Measurements from ENCODE around the gene ETF1. TPM values are rescaled to one million over a fixed set of nuclear protein-coding genes. Genes with fewer than 3 reads are reported as not detected.

The ETF1 gene
- total RNA-seq, 4 donors from 2014 or later, result 71.2 to 99.9 (median 87.7) TPM

- Histone ChIP-seq H3K27ac (peak overlapping the region; percentile 32), H3K4me1 (peaks cover 63% of the 10 kb centered on the region), H3K4me3 (no peak overlapping the region), H3K9me3 (no peaks in the 10 kb centered on the region), H3K27me3 (no peaks in the 10 kb centered on the region), H3K36me3 (peaks cover 8% of the 10 kb centered on the region)
- TF ChIP-seq POLR2A (IDR thresholded peaks at IDR 0.05) (no peak), POLR2AphosphoS5 (IDR thresholded peaks at IDR 0.05) (no peak), EP300 (IDR thresholded peaks at IDR 0.05) (no peak)
- TF ChIP-seq, protein P1, sequence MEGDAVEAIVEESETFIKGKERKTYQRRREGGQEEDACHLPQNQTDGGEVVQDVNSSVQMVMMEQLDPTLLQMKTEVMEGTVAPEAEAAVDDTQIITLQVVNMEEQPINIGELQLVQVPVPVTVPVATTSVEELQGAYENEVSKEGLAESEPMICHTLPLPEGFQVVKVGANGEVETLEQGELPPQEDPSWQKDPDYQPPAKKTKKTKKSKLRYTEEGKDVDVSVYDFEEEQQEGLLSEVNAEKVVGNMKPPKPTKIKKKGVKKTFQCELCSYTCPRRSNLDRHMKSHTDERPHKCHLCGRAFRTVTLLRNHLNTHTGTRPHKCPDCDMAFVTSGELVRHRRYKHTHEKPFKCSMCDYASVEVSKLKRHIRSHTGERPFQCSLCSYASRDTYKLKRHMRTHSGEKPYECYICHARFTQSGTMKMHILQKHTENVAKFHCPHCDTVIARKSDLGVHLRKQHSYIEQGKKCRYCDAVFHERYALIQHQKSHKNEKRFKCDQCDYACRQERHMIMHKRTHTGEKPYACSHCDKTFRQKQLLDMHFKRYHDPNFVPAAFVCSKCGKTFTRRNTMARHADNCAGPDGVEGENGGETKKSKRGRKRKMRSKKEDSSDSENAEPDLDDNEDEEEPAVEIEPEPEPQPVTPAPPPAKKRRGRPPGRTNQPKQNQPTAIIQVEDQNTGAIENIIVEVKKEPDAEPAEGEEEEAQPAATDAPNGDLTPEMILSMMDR (IDR thresholded peaks at IDR 0.05), result no peak
- DNase-seq (ENCODE audit: low spot score in 2 of 2), result no peak
- 47% methylated on average over 7 of the region's 7 CpGs for WGBS
These were observed 14.1 kb downstream of the ETF1 start for GRCh38 chr5:138528744-138529469.

DNA sequence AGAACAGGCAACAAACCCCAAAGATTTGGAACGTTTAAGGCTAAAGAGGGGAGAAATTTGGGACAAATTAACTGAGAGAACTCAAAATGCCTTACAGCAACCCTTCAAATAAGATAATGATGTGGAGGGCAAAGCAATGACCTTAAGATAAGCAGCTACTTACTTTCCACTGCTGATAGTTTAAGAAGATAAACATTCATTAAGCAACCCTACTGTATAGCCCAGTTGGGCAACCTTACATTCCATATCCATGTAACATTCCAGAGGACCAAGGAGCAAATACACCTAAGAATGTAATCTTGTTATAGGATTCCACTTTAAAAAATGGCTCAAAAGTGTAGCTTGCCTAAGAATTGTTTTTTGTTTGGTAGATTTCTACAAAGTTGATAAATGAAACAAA lies 14.8 kb downstream of the ETF1 start:
- Histone ChIP-seq H3K27me3 (no peaks in the 10 kb centered on the region), H3K36me3 (peaks cover 9% of the 10 kb centered on the region), H3K9me3 (no peaks in the 10 kb centered on the region), H3K27ac (peak overlapping the region; percentile 32), H3K4me1 (peaks cover 57% of the 10 kb centered on the region), H3K4me3 (no peak overlapping the region)
- no peak for TF ChIP-seq EP300 (IDR thresholded peaks at IDR 0.05)
- no peak for TF ChIP-seq POLR2AphosphoS5 (IDR thresholded peaks at IDR 0.05)
- no peak for TF ChIP-seq POLR2A (IDR thresholded peaks at IDR 0.05)
- TF ChIP-seq, protein P1 (IDR thresholded peaks at IDR 0.05), result no peak
- DNase-seq (ENCODE audit: low spot score in 2 of 2), result no peak
- 58% methylated on average over 1 of the region's 1 CpG for WGBS

- 67% methylated on average over 1 of the region's 1 CpG for WGBS
- Histone ChIP-seq H3K27me3 (no peaks in the 10 kb centered on the region), H3K9me3 (no peaks in the 10 kb centered on the region), H3K36me3 (peaks cover 14% of the 10 kb centered on the region), H3K4me3 (no peak overlapping the region), H3K27ac (no peak overlapping the region), H3K4me1 (peaks cover 53% of the 10 kb centered on the region)
- no peak for DNase-seq (ENCODE audit: low spot score in 2 of 2)
- TF ChIP-seq POLR2A (IDR thresholded peaks at IDR 0.05) (no peak), POLR2AphosphoS5 (IDR thresholded peaks at IDR 0.05) (no peak)
- TF ChIP-seq, protein P1 (IDR thresholded peaks at IDR 0.05), result no peak
These were observed 15.9 kb downstream of the ETF1 start for GRCh38 chr5:138527170-138527569.

- WGBS, result 97% methylated on average over 5 of the region's 5 CpGs
These were observed 19.6 kb downstream of the ETF1 start for GRCh38 chr5:138523406-138523805.

GRCh38 chr5:138520971-138521370 lies 22.1 kb downstream of the ETF1 start:
- H3K9me3 ChIP-seq, result no peaks in the 10 kb centered on the region
- no peak overlapping the region for H3K27ac ChIP-seq
- no peaks in the 10 kb centered on the region for H3K27me3 ChIP-seq
- H3K4me1 ChIP-seq, result peaks cover 4% of the 10 kb centered on the region
- 82% methylated on average over 1 of the region's 1 CpG for WGBS
- TF ChIP-seq POLR2AphosphoS5 (IDR thresholded peaks at IDR 0.05) (no peak), POLR2A (IDR thresholded peaks at IDR 0.05) (no peak), EP300 (IDR thresholded peaks at IDR 0.05) (no peak)
- TF ChIP-seq, protein P1 (IDR thresholded peaks at IDR 0.05), result no peak
- H3K4me3 ChIP-seq, result no peak overlapping the region
- no peak for DNase-seq (ENCODE audit: low spot score in 2 of 2)
- H3K36me3 ChIP-seq, result peaks cover 32% of the 10 kb centered on the region

More at GRCh38 chr5:138523406-138523805, 19.6 kb downstream of the ETF1 start:
- Histone ChIP-seq H3K27me3 (no peaks in the 10 kb centered on the region), H3K4me3 (no peak overlapping the region), H3K27ac (no peak overlapping the region), H3K36me3 (peaks cover 13% of the 10 kb centered on the region), H3K4me1 (peaks cover 24% of the 10 kb centered on the region), H3K9me3 (no peaks in the 10 kb centered on the region)
- TF ChIP-seq POLR2A (IDR thresholded peaks at IDR 0.05), result no peak
- no peak for DNase-seq (ENCODE audit: low spot score in 2 of 2)
